ENCODE data around the gene ADGRA3.

Gene ADGRA3

GRCh38 chr4:22493523-22493922 lies 22.3 kb downstream of the ADGRA3 start:
- no peak overlapping the region for H3K4me3 ChIP-seq (ENCODE audit: control insufficient read depth, low read depth, low read length)
- TF ChIP-seq, protein P1, sequence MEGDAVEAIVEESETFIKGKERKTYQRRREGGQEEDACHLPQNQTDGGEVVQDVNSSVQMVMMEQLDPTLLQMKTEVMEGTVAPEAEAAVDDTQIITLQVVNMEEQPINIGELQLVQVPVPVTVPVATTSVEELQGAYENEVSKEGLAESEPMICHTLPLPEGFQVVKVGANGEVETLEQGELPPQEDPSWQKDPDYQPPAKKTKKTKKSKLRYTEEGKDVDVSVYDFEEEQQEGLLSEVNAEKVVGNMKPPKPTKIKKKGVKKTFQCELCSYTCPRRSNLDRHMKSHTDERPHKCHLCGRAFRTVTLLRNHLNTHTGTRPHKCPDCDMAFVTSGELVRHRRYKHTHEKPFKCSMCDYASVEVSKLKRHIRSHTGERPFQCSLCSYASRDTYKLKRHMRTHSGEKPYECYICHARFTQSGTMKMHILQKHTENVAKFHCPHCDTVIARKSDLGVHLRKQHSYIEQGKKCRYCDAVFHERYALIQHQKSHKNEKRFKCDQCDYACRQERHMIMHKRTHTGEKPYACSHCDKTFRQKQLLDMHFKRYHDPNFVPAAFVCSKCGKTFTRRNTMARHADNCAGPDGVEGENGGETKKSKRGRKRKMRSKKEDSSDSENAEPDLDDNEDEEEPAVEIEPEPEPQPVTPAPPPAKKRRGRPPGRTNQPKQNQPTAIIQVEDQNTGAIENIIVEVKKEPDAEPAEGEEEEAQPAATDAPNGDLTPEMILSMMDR (conservative IDR thresholded peaks at IDR 0.05; ENCODE audit: control insufficient read depth, insufficient read depth, low read depth, low read length), result no peak
- DNase-seq (ENCODE audit: low read depth), result no peak

DNA sequence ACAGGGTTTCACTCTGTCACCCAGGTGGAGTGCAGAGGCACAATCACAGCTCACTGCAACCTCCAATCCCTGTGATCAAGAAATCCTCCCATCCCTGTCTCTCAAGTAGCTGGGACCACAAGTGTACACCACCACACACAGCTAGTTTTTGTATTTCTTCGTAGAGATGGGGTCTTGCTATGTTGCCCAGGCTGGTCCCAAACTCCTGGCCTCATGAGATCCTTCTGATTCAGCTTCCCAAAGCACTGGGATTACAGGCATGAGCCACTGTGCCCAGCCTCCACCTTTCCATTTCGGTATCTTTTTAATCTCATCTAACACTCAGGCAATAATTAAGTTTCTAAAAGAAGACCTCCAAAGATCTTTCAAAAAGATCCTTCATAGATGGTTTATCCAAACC lies 22.9 kb downstream of the ADGRA3 start:
- H3K4me3 ChIP-seq (ENCODE audit: control insufficient read depth, low read depth, low read length), result no peak overlapping the region
- DNase-seq (ENCODE audit: low read depth), result no peak
- TF ChIP-seq, protein P1 (conservative IDR thresholded peaks at IDR 0.05; ENCODE audit: control insufficient read depth, insufficient read depth, low read depth, low read length), result no peak

- TF ChIP-seq, protein P1 (conservative IDR thresholded peaks at IDR 0.05; ENCODE audit: control insufficient read depth, insufficient read depth, low read depth, low read length), result no peak
- H3K4me3 ChIP-seq (ENCODE audit: control insufficient read depth, low read depth, low read length), result no peak overlapping the region
- no peak for DNase-seq (ENCODE audit: low read depth)
These were observed 23.9 kb downstream of the ADGRA3 start for GRCh38 chr4:22491939-22492338.

DNA sequence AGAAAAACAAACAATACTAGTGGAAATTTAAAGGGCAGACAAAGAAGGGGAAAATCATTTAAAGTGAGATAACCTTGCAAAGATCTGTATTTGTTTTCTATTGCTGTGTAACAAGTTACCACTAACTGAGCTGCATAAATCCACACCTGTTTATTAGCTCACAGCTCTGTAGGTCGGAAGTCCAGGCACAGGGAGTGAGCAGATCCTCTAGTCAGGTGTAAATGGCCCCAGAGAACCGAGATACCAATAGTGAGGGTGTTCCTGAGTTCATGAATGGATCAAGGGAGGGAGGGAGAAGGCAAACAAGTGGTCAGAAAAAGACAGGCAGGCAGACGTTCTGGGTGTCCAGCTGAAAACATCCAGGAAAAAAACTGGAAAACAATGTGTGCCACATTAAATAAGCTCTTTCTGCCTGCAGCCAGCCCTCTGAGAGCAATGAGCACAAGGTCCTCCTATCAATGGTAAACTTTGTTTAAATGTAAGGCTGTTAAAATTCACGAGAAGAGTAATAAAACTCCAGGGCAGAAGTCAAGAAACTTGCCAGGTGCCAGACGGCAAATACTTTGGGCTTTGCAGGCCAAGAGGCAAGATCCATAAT lies 25.0 kb downstream of the ADGRA3 start:
- no peak for DNase-seq (ENCODE audit: low read depth)
- TF ChIP-seq, protein P1 (conservative IDR thresholded peaks at IDR 0.05; ENCODE audit: control insufficient read depth, insufficient read depth, low read depth, low read length), result no peak
- H3K4me3 ChIP-seq (ENCODE audit: control insufficient read depth, low read depth, low read length), result no peak overlapping the region

- no peak overlapping the region for H3K4me3 ChIP-seq (ENCODE audit: control insufficient read depth, low read depth, low read length)
- no peak for DNase-seq (ENCODE audit: low read depth)
- TF ChIP-seq, protein P1 (conservative IDR thresholded peaks at IDR 0.05; ENCODE audit: control insufficient read depth, insufficient read depth, low read depth, low read length), result no peak
These were observed 27.8 kb downstream of the ADGRA3 start for GRCh38 chr4:22488106-22488505.

- no peak overlapping the region for H3K4me3 ChIP-seq (ENCODE audit: control insufficient read depth, low read depth, low read length)
- TF ChIP-seq, protein P1 (conservative IDR thresholded peaks at IDR 0.05; ENCODE audit: control insufficient read depth, insufficient read depth, low read depth, low read length), result no peak
- no peak for DNase-seq (ENCODE audit: low read depth)
These were observed 28.5 kb downstream of the ADGRA3 start for GRCh38 chr4:22487328-22487727.

GRCh38 chr4:22486276-22486675 lies 29.6 kb downstream of the ADGRA3 start:
- TF ChIP-seq, protein P1 (conservative IDR thresholded peaks at IDR 0.05; ENCODE audit: control insufficient read depth, insufficient read depth, low read depth, low read length), result no peak
- H3K4me3 ChIP-seq (ENCODE audit: control insufficient read depth, low read depth, low read length), result no peak overlapping the region
- peak; percentile 43 for DNase-seq (ENCODE audit: low read depth)
